G401.6 (cell line): ENCODE measurements around the gene PRKAA1.
A peak's percentile ranks its signal among the peaks of the same experiment; 100 is the strongest.
"Not testable (repeated sequence)": the region's sequence is repeated elsewhere in the genome, so short reads cannot be mapped to it uniquely, and the experiment has no call there.

Experiments used
- FAIRE-seq: peaks from 2 replicates; lab custom pipeline; 2012; peaks lifted over from hg19 to GRCh38; lab: Jason Lieb, UNC

Gene PRKAA1

GRCh38 chr5:40825461-40826043 is 27.4 kb upstream of the PRKAA1 start:
- peak; percentile 86 for FAIRE-seq

DNA sequence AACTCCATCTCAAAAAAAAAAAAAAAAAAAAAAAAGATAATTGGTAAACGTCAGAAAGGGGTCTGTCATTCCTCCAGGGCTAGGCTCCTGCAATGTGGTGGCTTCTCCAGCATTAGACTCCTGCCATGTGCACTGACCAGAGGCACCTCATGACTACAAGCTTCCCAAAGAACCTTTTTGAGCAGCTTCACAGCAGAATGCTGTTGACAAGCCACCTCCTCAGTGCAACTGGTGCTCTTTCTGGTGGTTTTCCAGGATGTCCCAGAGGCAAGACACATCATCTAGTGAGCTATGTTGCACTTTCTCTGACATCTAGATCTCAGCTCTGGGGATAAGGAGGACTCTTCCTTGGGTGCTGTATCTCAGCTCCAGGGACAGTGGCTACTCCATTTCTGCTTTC is 25.3 kb upstream of the PRKAA1 start:
- FAIRE-seq, result peak; percentile 89

DNA sequence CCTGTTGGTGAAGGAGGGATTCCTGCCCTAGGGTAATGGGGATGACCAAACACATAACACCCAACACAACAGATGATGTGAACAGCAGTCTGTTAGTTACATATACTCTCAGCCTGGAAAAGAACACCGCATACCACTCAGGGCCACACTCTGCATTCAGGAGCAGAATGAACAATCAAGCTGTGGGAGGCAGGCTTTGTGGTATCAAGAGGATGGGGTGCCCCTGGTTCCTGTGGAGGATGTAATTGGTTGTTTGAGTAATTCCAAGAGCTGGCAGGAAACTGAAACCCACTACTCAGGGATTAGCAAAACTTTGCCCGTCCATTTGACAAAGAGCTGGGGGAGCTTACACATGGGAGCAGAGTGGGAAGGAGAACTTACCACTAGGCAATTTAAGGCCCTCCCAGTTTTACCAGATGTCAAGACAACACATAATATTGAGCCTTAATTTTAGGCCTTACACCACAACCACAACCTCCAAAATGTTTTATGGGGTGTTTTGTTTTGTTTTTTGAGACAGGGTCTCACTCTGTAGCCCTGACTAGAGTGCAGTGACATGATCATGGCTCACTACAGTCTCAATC is 15.6 kb upstream of the PRKAA1 start:
- no peak for FAIRE-seq

DNA sequence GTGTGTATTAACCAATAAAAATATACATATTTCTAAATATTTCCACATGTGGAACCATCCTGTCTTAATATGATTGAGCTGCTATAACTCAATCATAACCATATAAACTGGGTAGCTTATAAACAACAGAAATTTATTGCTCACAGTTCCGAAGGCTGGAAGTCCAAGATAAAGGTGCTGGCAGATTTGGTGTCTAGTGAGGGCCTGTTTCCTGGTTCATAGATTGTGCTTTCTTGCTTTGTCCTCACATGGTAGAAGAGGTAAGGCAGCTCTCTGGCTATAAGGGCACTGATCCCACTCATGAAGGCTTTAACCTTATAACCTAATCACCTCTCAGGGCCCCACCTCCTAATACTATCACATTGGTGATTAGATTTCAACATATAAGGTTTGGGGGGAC is 14.0 kb upstream of the PRKAA1 start:
- FAIRE-seq, result no peak

- no peak for FAIRE-seq
Measured at GRCh38 chr5:40801771-40802562, 3.8 kb upstream of the PRKAA1 start.

- no peak for FAIRE-seq
Measured at GRCh38 chr5:40799258-40799657, 1.1 kb upstream of the PRKAA1 start.

- FAIRE-seq, result no peak
Measured at GRCh38 chr5:40798801-40799210, 632 bp upstream of the PRKAA1 start.

DNA sequence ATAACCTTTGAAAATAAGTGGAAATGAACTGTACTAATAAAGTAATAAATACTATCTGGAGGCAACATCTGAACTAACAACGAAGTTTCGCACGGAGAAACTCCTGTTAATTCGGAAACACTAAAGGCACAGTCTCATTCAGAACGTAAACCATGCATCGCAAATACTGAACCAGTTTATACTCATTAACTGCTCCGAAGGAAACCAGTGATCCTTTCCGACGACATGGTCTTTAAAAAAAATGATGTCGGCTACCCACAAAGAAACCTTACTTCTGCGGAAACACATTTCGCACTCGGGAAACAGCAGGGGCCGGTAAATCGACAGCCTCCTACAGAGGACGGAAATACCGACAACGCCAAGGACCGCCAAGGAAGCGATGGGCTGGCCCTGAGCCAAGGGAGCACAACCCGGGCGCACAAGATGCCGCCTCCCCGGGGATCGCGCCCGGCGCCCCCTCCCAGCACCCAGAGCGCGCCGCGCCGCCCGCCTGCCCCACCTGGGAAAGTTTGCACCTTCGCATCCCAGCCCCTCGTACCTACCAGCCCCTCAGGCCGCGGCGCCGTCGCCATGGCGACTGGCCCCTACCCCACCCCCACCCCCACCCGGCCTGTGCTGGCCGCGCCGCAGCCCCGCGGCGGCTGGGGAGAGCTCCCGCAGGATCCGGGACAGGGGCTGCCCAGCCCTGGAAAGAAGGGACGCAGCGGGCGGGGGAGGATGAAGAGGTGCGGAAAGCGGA is 732 bp downstream of the PRKAA1 start:
- no peak for FAIRE-seq

- FAIRE-seq, result no peak
Measured at GRCh38 chr5:40796487-40796889, 1.7 kb downstream of the PRKAA1 start.

GRCh38 chr5:40794877-40795276 is 3.3 kb downstream of the PRKAA1 start:
- not testable (repeated sequence) for FAIRE-seq

DNA sequence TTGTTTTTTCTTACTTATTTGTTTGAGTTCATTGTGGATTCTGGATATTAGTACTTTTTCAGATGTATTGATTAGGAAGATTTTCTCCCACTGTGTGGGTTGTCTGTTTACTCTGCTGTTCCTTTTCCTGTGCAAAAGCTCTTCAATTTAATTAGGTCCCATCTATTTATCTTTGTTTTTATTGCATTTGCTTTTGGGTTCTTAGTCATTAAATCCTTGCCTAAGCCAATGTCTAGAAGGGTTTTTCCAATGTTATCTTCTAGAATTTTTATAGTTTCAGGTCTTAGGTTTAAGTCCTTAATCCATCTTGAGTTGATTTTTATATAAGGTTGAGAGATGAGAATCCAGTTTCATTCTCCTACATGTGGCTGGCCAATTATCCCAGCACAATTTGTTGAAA is 3.8 kb downstream of the PRKAA1 start:
- FAIRE-seq, result not testable (repeated sequence)

DNA sequence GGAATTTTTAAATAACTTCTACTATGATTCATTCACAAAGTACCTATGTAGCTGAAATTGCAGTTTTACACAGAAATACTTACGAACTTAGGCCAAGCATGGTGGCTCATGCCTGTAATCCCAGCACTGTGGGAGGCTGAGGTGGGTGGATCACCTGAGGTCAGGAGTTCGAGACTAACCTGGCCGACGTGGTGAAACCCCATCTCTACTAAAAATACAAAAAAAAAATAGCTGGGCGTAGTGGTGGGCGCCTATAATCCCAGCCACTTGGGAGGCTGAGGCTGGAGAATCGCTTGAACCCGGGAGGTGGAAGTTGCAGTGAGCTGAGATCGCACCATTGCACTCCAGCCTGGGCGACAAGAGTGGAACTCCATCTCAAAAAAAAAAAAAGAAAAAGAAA is 5.5 kb downstream of the PRKAA1 start:
- FAIRE-seq, result not testable (repeated sequence)

DNA sequence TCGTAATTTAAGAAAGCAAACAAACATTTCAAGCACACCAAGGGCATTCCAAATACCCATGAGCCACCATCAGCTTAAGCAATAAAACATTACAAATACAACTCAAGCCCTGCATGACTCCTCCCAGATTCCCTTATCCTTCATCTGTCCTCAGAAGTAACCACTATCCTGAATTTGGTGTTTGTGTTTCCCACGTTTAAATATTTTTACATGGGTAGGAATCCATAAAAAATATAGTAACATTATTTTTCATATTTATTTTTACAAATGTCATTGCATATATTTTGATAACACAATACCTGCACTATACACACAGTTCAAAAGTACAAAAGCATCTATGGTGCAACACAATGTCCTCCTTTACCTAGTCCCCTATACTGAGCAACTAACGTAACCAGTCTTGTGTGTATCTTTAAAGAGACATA is 6.4 kb downstream of the PRKAA1 start:
- no peak for FAIRE-seq

GRCh38 chr5:40790947-40791593 is 7.1 kb downstream of the PRKAA1 start:
- no peak for FAIRE-seq

GRCh38 chr5:40788941-40789340 is 9.2 kb downstream of the PRKAA1 start:
- not testable (repeated sequence) for FAIRE-seq

DNA sequence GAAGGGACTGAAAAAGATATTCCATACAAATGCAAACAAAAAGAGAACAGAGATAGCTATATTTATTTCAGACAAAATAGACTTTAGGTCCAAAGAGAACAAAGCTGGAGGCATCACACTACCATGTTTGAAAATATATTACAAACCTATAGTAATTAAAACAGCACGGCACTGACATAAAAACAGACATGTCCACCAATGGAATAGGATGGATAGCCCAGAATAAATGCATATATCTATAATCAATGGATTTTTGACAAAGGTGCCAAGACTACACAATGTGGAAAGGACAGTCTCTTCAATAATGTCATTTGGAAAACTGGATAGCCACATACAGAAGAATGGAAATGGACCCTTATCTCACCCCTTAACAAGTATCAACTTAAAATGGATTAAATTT is 10.2 kb downstream of the PRKAA1 start:
- FAIRE-seq, result no peak

GRCh38 chr5:40786664-40787063 is 11.5 kb downstream of the PRKAA1 start:
- not testable (repeated sequence) for FAIRE-seq

GRCh38 chr5:40784916-40785315 is 13.3 kb downstream of the PRKAA1 start:
- FAIRE-seq, result no peak

DNA sequence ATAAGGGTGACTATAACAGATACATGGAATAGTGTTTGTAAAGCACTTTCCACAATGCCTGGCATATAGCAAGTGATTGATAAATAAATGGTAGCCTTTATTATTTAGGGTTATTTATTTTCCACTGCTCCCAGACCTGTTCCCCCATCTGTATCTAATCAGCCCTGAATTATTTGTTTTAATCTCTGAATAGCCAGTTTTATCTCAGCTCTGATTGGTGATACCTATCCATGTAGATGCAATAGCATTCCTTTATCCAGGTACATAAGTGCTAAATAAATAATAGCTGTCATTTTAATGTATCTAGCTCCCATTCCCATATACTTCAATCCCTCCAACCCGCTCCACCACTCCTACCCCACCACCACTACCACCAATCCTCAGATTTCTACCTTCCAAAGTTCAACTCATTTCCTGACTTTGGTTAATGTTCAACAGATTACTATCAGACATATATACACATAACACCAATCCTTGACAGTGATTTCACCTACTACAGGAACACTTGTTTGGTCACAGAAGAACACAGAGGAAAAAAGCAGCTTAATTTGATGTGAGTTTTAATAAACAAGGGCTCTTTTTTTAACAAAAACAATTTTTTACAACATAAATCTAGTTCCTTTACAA is 14.0 kb downstream of the PRKAA1 start:
- FAIRE-seq, result no peak

GRCh38 chr5:40781843-40782409 is 16.2 kb downstream of the PRKAA1 start:
- FAIRE-seq, result no peak

- no peak for FAIRE-seq
Measured at GRCh38 chr5:40780858-40781257, 17.3 kb downstream of the PRKAA1 start.

- no peak for FAIRE-seq
Measured at GRCh38 chr5:40780199-40780598, 18.0 kb downstream of the PRKAA1 start.
